IMR-90 (cell line): ENCODE data around the gene GNG8. TPM values are rescaled to one million over a fixed set of nuclear protein-coding genes. Genes with fewer than 3 reads are reported as not detected.

ENCODE experiments used
- ATAC-seq: fragments of 200-7000 bp; cut with Tn5 transposase; 2 replicates; pipeline ENCODE4 v1.9.1; 2020; ENCODE audit warnings: low read depth, mild to moderate bottlenecking, moderate library complexity
- BruUV-seq: library from RNA; stranded (reverse); fragments of 400-500 nt; replicated peaks from 2 replicates; lab custom pipeline; 2021; lab: Mats Ljungman, UMichigan
- CTCF ChIA-PET: fragments of 300-600 bp; formaldehyde crosslinking; extraction: SDS; loops from one replicate; lab custom pipeline; 2021; ENCODE audit warnings: antibody characterized with exemption; lab: Yijun Ruan, JAX
- POLR2A ChIA-PET: fragments of 300-600 bp; sonication (Branson Sonifier 250); formaldehyde crosslinking; loops from one replicate; lab custom pipeline; 2022; ENCODE audit warnings: antibody characterized with exemption; ENCODE audit not compliant: unreplicated experiment; lab: Charles Lee
- DNase-seq: peaks from one replicate; pipeline ENCODE4 v3.0.0; 2013
- H2AFZ ChIP-seq: replicated peaks from 2 replicates; pipeline ENCODE3; 2013; ENCODE audit warnings: low read length, mild to moderate bottlenecking; ENCODE audit not compliant: poor library complexity
- H2AK5ac ChIP-seq: 2 replicates; pipeline ENCODE4 v1.6.1; 2013; ENCODE audit warnings: low read depth, low read length, inconsistent platforms
- H2AK9ac ChIP-seq: replicated peaks from 2 replicates; pipeline ENCODE3; 2013; ENCODE audit warnings: mild to moderate bottlenecking, low read depth, low read length, moderate library complexity; ENCODE audit not compliant: poor library complexity
- H2BK120ac ChIP-seq: 2 replicates; pipeline ENCODE4 v1.6.1; 2013; ENCODE audit warnings: low read depth, low read length, inconsistent platforms
- H2BK15ac ChIP-seq: 3 replicates; pipeline ENCODE4 v1.6.1; 2013; ENCODE audit warnings: low read depth, low read length, inconsistent platforms
- H2BK20ac ChIP-seq: 2 replicates; pipeline ENCODE4 v1.6.1; 2013; ENCODE audit warnings: low read depth, mild to moderate bottlenecking, inconsistent platforms, low read length, moderate library complexity
- H2BK5ac ChIP-seq: 2 replicates; pipeline ENCODE4 v1.6.1; 2013; ENCODE audit warnings: mild to moderate bottlenecking, low read depth, low read length, inconsistent platforms; ENCODE audit not compliant: poor library complexity, severe bottlenecking
- H3K14ac ChIP-seq: replicated peaks from 2 replicates; pipeline ENCODE4 v1.6.1; 2013; ENCODE audit warnings: low read depth, low read length, inconsistent platforms
- H3K18ac ChIP-seq: 2 replicates; pipeline ENCODE4 v1.6.1; 2013; ENCODE audit warnings: low read depth, low read length, control low read depth
- H3K23ac ChIP-seq: 2 replicates; pipeline ENCODE4 v1.6.1; 2013; ENCODE audit warnings: low read depth, low read length, inconsistent platforms
- H3K27ac ChIP-seq: 2 replicates; pipeline ENCODE4 v1.5.1; 2013; ENCODE audit warnings: mild to moderate bottlenecking, control low read depth, low read length; ENCODE audit not compliant: insufficient read depth
- H3K27me3 ChIP-seq: 2 replicates; pipeline ENCODE4 v1.6.1; 2013; ENCODE audit warnings: low read length; ENCODE audit not compliant: control insufficient read depth, insufficient read depth
- H3K36me3 ChIP-seq: 2 replicates; pipeline ENCODE4 v1.6.1; 2013; ENCODE audit warnings: low read length, mixed read lengths; ENCODE audit not compliant: control insufficient read depth, insufficient read depth
- H3K4ac ChIP-seq: 2 replicates; pipeline ENCODE4 v1.6.1; 2013; ENCODE audit warnings: low read depth, low read length, inconsistent platforms
- H3K4me1 ChIP-seq: 2 replicates; pipeline ENCODE4 v1.6.1; 2013; ENCODE audit warnings: low read length, mixed read lengths; ENCODE audit not compliant: control insufficient read depth, insufficient read depth
- H3K4me2 ChIP-seq: 2 replicates; pipeline ENCODE4 v1.6.1; 2013; ENCODE audit warnings: low read depth, mild to moderate bottlenecking, control low read depth, low read length, moderate library complexity
- H3K4me3 ChIP-seq: 2 replicates; pipeline ENCODE4 v1.5.1; 2013; ENCODE audit warnings: low read depth, mild to moderate bottlenecking, control low read depth, low read length, moderate library complexity; ENCODE audit not compliant: insufficient read depth
- H3K56ac ChIP-seq: 2 replicates; pipeline ENCODE4 v1.6.1; 2013; ENCODE audit warnings: low read length, inconsistent platforms; ENCODE audit not compliant: insufficient read depth; ENCODE audit errors: extremely low read depth
- H3K79me1 ChIP-seq, 2 experiments: 2 replicates each; pipeline ENCODE4 v1.6.1; 2013; ENCODE audit warnings: low read length in 2 of 2, inconsistent platforms in 1 of 2, low read depth in 1 of 2
- H3K9ac ChIP-seq: 2 replicates; pipeline ENCODE4 v1.6.1; 2013; ENCODE audit warnings: low read depth, low read length, control low read depth
- H3K9me1 ChIP-seq: 2 replicates; pipeline ENCODE4 v1.6.1; 2013; ENCODE audit warnings: low read length, inconsistent platforms; ENCODE audit not compliant: insufficient read depth
- H3K9me3 ChIP-seq: 2 replicates; pipeline ENCODE4 v1.6.1; 2013; ENCODE audit warnings: low read length; ENCODE audit not compliant: control insufficient read depth, insufficient read depth
- H4K20me1 ChIP-seq: 2 replicates; pipeline ENCODE4 v1.6.1; 2013; ENCODE audit warnings: low read length, inconsistent platforms; ENCODE audit not compliant: insufficient read depth
- H4K5ac ChIP-seq: 2 replicates; pipeline ENCODE4 v1.6.1; 2013; ENCODE audit warnings: mild to moderate bottlenecking, low read depth, low read length, control low read depth
- H4K8ac ChIP-seq, 2 experiments: 2 replicates each; pipeline ENCODE4 v1.6.1; 2013; ENCODE audit warnings: low read depth in 2 of 2, low read length in 2 of 2, control low read depth in 1 of 2, inconsistent platforms in 1 of 2
- H4K91ac ChIP-seq: 2 replicates; pipeline ENCODE4 v1.6.1; 2013; ENCODE audit warnings: low read depth, low read length, inconsistent platforms; ENCODE audit not compliant: insufficient read depth
- BHLHE40 ChIP-seq: fragments of 150-350 bp; IDR thresholded peaks from 2 replicates; pipeline ENCODE4 v1.6.1; 2016; ENCODE audit warnings: mild to moderate bottlenecking, low read depth, low read length
- CEBPB ChIP-seq: IDR thresholded peaks from 2 replicates; pipeline ENCODE4 v1.6.1; 2012; ENCODE audit warnings: low read depth, low read length, improper control_type of control experiment
- CHD1 ChIP-seq: IDR thresholded peaks from 2 replicates; pipeline ENCODE4 v1.6.1; 2012; ENCODE audit warnings: low read depth, low read length, improper control_type of control experiment
- CTCF ChIP-seq: conservative IDR thresholded peaks from 2 replicates; pipeline ENCODE4 v1.5.1; 2012; ENCODE audit warnings: mild to moderate bottlenecking, low read depth, low read length, improper control_type of control experiment
- ELK1 ChIP-seq: fragments of 150-350 bp; IDR thresholded peaks from 2 replicates; pipeline ENCODE4 v1.6.1; 2016; ENCODE audit warnings: low read depth, mild to moderate bottlenecking, low read length, moderate library complexity, borderline replicate concordance
- FOS ChIP-seq: fragments of 150-350 bp; IDR thresholded peaks from 2 replicates; pipeline ENCODE4 v1.6.1; 2016; ENCODE audit warnings: low read depth, low read length
- MAFK ChIP-seq: IDR thresholded peaks from 2 replicates; pipeline ENCODE4 v1.6.1; 2012; ENCODE audit warnings: low read depth, low read length, improper control_type of control experiment
- MAZ ChIP-seq: IDR thresholded peaks from 2 replicates; pipeline ENCODE4 v1.6.1; 2012; ENCODE audit warnings: low read depth, mild to moderate bottlenecking, low read length, improper control_type of control experiment, moderate library complexity, borderline replicate concordance
- NFE2L2 ChIP-seq: fragments of 150-350 bp; IDR thresholded peaks from 2 replicates; pipeline ENCODE4 v1.6.1; 2016; ENCODE audit warnings: low read depth, mild to moderate bottlenecking, low read length
- POLR2A ChIP-seq: IDR thresholded peaks from 2 replicates; pipeline ENCODE4 v1.6.1; 2012; ENCODE audit warnings: mild to moderate bottlenecking, low read depth, low read length
- RAD21 ChIP-seq: IDR thresholded peaks from 2 replicates; pipeline ENCODE4 v1.6.1; 2012; ENCODE audit warnings: low read length, improper control_type of control experiment
- RFX5 ChIP-seq: IDR thresholded peaks from 2 replicates; pipeline ENCODE4 v1.8.0; 2012; ENCODE audit warnings: low read depth, mild to moderate bottlenecking, low read length, moderate library complexity
- WGBS, 2 experiments: methylation state at CpG; one replicate each; pipeline versions ENCODE4 v1.1.5 to v1.1.7; 2013; ENCODE audit warnings: missing lambda C conversion rate in 2 of 2; ENCODE audit not compliant: insufficient read length in 1 of 2; ENCODE audit errors: extremely low coverage in 2 of 2; 5-methylcytosine and 5-hydroxymethylcytosine counted together
- dilution Hi-C: fragments of 300-500 bp; cut with HindIII; formaldehyde crosslinking; loops from one replicate; pipeline ENCODE4 v1.14.3; 2018; ENCODE audit warnings: low sequenced_read_pairs; ENCODE audit not compliant: unreplicated experiment
- in situ Hi-C: fragments of 300-500 bp; cut with MboI; formaldehyde crosslinking; loops from 3 replicates; pipeline ENCODE4 v1.14.3; 2019; ENCODE audit warnings: low sequenced_read_pairs, inconsistent platforms, mixed read lengths
- intact Hi-C: fragments of 100-400 bp; cut with micrococcal nuclease; formaldehyde crosslinking; loops from 2 replicates; pipeline ENCODE4 v1.10.0; 2022
- polyA plus RNA-seq, 3 experiments: library from polyadenylated mRNA; depleted of rRNA; stranded (reverse); fragments of >200 nt; gene quantifications; 2 replicates each; pipeline ENCODE4 v1.2.3, GENCODE V29; 2012; ENCODE audit warnings: low replicate concordance in 1 of 3
- total RNA-seq: library from RNA; depleted of rRNA; stranded (reverse); fragments of >200 nt; gene quantifications from 2 replicates; pipeline ENCODE4 v1.2.3, GENCODE V29; 2012
- TF ChIP-seq, protein P1 (sequence below): fragments of 150-350 bp; IDR thresholded peaks from 2 replicates; pipeline ENCODE4 v1.6.1; 2017; ENCODE audit warnings: mild to moderate bottlenecking, antibody characterized with exemption, low read length, low read depth

GNG8 gene
- total and polyA plus RNA-seq, 2 of the 4 experiments (the other 2 are of a cell fraction) = not detected

DNA sequence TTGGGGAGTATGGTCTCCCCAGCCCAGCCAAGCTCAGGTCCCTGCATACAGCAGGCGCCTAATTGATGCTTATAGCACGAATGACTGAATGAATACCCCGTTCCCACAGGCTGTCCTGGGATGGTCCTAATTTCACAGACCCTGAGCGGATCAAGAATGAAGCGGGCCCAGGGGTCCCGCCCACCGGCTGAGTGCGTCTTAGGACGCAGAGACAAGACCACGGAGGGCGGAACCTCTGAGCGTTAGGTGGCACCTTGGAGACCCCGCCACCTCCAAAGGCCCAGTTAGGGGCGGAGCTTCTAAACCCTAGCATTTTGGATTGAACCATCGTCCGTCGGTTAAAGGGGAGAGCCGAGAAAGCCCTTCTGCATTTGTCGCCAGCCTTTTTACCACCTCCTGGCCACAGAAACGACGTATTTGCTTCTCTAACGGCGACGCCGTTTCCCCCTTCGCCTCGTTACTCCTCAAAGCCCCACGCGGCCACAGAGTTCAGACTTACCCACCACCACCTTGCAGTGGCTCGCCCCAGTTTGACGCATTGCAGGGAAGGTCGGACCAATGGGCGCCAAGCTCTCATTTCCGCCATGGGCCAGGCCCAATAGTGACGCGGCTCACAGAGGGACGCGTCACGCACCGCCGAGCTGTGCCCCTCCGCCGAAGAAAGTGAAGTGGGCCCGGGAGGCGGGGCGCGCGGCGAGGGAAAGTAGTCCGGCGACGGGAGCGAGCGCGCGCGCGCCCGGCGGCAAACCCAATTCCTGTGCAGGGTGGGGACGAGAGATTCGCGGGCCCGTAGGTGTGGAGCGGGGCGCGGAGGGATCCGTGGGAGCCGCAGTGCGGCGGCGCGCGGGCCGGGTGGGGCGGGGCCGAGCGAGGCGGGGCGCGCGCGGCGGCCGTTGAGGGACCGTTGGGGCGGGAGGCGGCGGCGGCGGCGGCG is 35.4 kb downstream of the GNG8 start:
- H4K91ac ChIP-seq = peak overlapping the region; percentile 100
- peaks cover 3% of the 10 kb centered on the region for H3K36me3 ChIP-seq
- peak overlapping the region; percentile 96 for H3K18ac ChIP-seq
- dilution Hi-C loops (no loop called here), in situ Hi-C loops (no loop called here), intact Hi-C loops (no loop called here)
- H3K56ac ChIP-seq = peak overlapping the region; percentile 99
- H4K20me1 ChIP-seq = peaks cover 39% of the 10 kb centered on the region
- peak overlapping the region; percentile 99 for H2AK9ac ChIP-seq
- peaks cover 16% of the 10 kb centered on the region for H3K9me1 ChIP-seq
- peak overlapping the region; percentile 100 for H3K4ac ChIP-seq
- H2BK20ac ChIP-seq = peak overlapping the region; percentile 100
- ChIA-PET POLR2A (interaction anchor here (0.6 to 1.1 kb wide), 4 partner anchors 31 to 601 kb away, joined by 3 to 14 read pairs (median 5); no protein-coding TSS in a partner anchor), CTCF (interaction anchor here (0.6 to 1.6 kb wide), 3 partner anchors 10 to 62 kb away, joined by 3 to 8 read pairs (median 4); no protein-coding TSS in a partner anchor)
- H2AK5ac ChIP-seq = peak overlapping the region; percentile 94
- peaks cover 15% of the 10 kb centered on the region for H3K4me1 ChIP-seq
- TSS peak; percentile 47 for BruUV-seq
- H3K14ac ChIP-seq = peak overlapping the region; percentile 100
- H3K9me3 ChIP-seq = peaks cover 4% of the 10 kb centered on the region; the same call in 1 of the 2 replicates
- peak; percentile 92 for ATAC-seq
- peak overlapping the region; percentile 88 for H3K9ac ChIP-seq
- peaks cover 0 to 40% of the 10 kb centered on the region in 2 experiments; a peak in 3 of 4 replicates for H3K79me1 ChIP-seq
- H2BK120ac ChIP-seq = peak overlapping the region; percentile 100
- H3K27me3 ChIP-seq = no peaks in the 10 kb centered on the region
- H2BK15ac ChIP-seq = peak overlapping the region; percentile 95; the same call in 2 of the 3 replicates
- DNase-seq = peak; percentile 97
- H3K4me3 ChIP-seq = peak overlapping the region; percentile 87
- H2BK5ac ChIP-seq = peak overlapping the region; percentile 99
- peak overlapping the region; percentile 66 for H3K4me2 ChIP-seq
- peak overlapping the region; percentile 100 for H2AFZ ChIP-seq
- H3K23ac ChIP-seq = peak overlapping the region; percentile 100
- H3K27ac ChIP-seq = peak overlapping the region; percentile 91
- H4K8ac ChIP-seq = peak overlapping the region; percentile 79 to 100
- peak overlapping the region; percentile 97 for H4K5ac ChIP-seq
- WGBS, 2 experiments = 0% methylated on average over 38 of the region's 93 CpGs; no CpG with 5 or more reads in 1 of the 2 experiments
- TF ChIP-seq RFX5 (no peak), FOS (peak; percentile 65), RAD21 (no peak), CHD1 (peak; percentile 99; the same call in 1 of the 2 replicates), CEBPB (no peak), MAFK (no peak), ELK1 (no peak), NFE2L2 (no peak; the same call in 1 of the 2 replicates), BHLHE40 (peak; percentile 97), POLR2A (peak; percentile 52), MAZ (peak; percentile 95), CTCF (no peak)
- TF ChIP-seq, protein P1, sequence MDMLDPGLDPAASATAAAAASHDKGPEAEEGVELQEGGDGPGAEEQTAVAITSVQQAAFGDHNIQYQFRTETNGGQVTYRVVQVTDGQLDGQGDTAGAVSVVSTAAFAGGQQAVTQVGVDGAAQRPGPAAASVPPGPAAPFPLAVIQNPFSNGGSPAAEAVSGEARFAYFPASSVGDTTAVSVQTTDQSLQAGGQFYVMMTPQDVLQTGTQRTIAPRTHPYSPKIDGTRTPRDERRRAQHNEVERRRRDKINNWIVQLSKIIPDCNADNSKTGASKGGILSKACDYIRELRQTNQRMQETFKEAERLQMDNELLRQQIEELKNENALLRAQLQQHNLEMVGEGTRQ = no peak
